Measurements from ENCODE around the gene CRHR2.

The CRHR2 gene

DNA sequence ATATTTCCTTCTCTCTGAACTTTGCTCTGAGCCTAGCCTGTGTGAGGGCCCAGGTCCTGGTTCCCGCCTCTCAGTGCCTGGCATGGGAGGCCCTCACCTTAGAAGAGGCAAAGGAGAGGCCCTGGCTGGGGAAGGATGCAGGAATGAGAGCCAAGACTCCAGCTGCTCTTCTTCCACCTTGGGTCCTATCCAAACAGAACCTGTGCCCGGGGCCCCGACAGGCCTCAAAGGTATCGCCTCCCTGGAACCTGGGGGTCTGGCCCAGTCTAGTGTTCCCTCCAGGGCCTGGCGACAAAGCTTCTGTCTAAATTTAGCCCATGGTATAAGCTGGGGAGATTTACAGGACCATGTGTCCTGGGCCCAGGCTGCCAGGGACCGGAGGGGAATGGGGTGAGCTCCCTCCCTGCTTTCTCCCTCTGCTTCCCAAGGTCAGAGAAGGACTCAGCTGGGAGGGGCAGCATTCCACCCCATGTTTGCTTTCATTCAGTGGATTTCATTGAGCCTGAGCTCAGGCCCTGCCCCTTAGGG lies 12.0 kb upstream of the CRHR2 start:
- H3K4me3 ChIP-seq (replicated peaks; ENCODE audit: low read depth, low read length), result no peak overlapping the region
- H3K27me3 ChIP-seq (replicated peaks; ENCODE audit: control insufficient read depth, insufficient read depth, low read length), result no peaks in the 10 kb centered on the region; the same call in none of the 2 replicates
- TF ChIP-seq, protein P1, sequence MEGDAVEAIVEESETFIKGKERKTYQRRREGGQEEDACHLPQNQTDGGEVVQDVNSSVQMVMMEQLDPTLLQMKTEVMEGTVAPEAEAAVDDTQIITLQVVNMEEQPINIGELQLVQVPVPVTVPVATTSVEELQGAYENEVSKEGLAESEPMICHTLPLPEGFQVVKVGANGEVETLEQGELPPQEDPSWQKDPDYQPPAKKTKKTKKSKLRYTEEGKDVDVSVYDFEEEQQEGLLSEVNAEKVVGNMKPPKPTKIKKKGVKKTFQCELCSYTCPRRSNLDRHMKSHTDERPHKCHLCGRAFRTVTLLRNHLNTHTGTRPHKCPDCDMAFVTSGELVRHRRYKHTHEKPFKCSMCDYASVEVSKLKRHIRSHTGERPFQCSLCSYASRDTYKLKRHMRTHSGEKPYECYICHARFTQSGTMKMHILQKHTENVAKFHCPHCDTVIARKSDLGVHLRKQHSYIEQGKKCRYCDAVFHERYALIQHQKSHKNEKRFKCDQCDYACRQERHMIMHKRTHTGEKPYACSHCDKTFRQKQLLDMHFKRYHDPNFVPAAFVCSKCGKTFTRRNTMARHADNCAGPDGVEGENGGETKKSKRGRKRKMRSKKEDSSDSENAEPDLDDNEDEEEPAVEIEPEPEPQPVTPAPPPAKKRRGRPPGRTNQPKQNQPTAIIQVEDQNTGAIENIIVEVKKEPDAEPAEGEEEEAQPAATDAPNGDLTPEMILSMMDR (IDR thresholded peaks at IDR 0.05; ENCODE audit: insufficient read depth, low read length, poor library complexity, severe bottlenecking), result no peak
- H3K36me3 ChIP-seq (ENCODE audit: control insufficient read depth, insufficient read depth, low read length), result no peaks in the 10 kb centered on the region
- no peak for DNase-seq (ENCODE audit: extremely low read depth, insufficient read length)

DNA sequence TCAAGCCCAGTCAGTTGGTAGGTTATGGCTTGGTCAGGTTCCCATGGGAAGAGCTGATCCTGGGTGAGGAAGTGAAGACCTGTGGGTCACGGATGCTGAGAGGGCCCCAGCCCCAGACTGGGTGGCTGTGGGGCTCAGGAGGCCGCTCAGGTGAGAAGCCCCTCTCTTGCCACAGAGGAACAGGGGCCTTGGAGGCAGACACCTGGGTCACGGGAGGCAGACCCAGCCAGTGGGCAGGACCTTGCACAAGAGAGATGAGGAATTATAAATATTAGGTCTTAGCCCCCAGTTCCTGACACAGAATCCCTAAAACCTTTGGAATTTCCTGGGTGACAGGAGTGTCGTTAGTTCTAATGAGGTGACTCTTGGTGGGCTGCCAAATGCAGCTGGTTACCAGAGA lies 10.6 kb upstream of the CRHR2 start:
- Histone ChIP-seq H3K36me3 (ENCODE audit: control insufficient read depth, insufficient read depth, low read length) (no peaks in the 10 kb centered on the region), H3K4me3 (replicated peaks; ENCODE audit: low read depth, low read length) (no peak overlapping the region), H3K27me3 (replicated peaks; ENCODE audit: control insufficient read depth, insufficient read depth, low read length) (no peaks in the 10 kb centered on the region; the same call in none of the 2 replicates)
- TF ChIP-seq, protein P1 (IDR thresholded peaks at IDR 0.05; ENCODE audit: insufficient read depth, low read length, poor library complexity, severe bottlenecking), result no peak
- DNase-seq (ENCODE audit: extremely low read depth, insufficient read length), result no peak

DNA sequence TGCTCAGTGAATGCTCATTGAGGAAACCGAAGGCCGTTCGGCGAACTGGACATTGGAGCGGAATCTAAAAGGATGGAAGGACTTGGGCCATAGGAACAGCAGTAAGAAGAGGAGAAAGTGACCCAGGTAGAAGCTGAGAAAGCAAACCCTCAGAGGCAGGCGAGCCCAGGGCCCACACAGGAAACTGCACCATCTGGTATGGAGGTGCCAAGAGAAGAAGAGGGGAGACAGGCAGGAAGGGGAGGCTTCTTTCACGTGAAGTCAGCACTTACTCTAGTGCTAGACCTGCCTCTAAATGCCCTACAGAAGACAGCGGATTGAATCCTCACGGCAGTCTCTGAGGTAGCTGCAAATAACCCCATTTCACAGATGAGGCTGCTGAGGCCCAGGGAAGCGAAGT lies 10.2 kb upstream of the CRHR2 start:
- Histone ChIP-seq H3K27me3 (replicated peaks; ENCODE audit: control insufficient read depth, insufficient read depth, low read length) (no peaks in the 10 kb centered on the region; the same call in none of the 2 replicates), H3K4me3 (replicated peaks; ENCODE audit: low read depth, low read length) (no peak overlapping the region), H3K36me3 (ENCODE audit: control insufficient read depth, insufficient read depth, low read length) (no peaks in the 10 kb centered on the region)
- TF ChIP-seq, protein P1 (IDR thresholded peaks at IDR 0.05; ENCODE audit: insufficient read depth, low read length, poor library complexity, severe bottlenecking), result no peak
- no peak for DNase-seq (ENCODE audit: extremely low read depth, insufficient read length)

DNA sequence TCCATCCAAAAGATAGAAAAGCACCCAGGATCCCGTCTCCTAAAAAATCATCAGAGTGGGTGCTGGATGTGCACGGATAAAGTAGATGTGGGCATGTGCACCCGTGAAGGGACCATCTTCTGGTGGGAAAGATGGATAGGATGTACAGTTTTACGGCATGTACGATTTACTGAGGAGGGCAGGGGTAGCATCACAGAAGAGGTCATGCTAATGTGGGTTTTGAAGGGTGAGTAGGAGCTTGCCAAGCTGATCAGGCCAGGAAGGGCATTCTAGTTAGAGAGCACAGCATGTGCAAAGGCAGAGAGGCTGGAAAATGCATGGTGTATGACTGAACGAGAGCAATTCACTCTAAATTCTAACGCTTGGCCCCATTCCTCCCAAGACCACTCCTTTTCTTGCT lies 7.8 kb upstream of the CRHR2 start:
- TF ChIP-seq, protein P1 (IDR thresholded peaks at IDR 0.05; ENCODE audit: insufficient read depth, low read length, poor library complexity, severe bottlenecking), result no peak
- DNase-seq (ENCODE audit: extremely low read depth, insufficient read length), result no peak
- no peaks in the 10 kb centered on the region for H3K36me3 ChIP-seq (ENCODE audit: control insufficient read depth, insufficient read depth, low read length)
- no peaks in the 10 kb centered on the region; the same call in none of the 2 replicates for H3K27me3 ChIP-seq (replicated peaks; ENCODE audit: control insufficient read depth, insufficient read depth, low read length)
- H3K4me3 ChIP-seq (replicated peaks; ENCODE audit: low read depth, low read length), result no peak overlapping the region

DNA sequence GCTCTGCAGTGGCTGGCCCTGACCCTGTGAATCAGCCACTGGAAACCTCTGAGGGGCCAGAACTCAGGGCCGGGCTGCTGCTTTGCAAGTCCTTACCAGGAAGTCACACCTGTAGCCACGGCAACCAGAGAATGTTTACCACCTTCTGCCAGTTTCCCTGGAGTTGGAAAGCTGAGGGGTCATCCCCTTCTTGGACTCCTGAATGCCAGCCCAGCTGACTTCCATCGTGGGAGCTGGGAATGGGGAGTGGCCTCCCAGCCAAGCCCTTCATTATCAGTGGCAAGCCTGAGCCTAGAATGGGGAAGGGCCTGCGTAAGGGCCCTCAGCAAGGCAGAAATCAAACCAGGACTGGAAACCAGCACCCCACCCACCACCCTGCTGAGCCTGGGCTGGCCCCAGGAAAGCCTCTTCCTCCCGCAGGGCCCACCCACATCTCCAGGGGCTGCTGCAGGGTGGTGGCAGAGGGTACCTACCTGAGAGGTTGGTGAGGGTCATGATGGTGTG lies 6.5 kb upstream of the CRHR2 start:
- Histone ChIP-seq H3K36me3 (ENCODE audit: control insufficient read depth, insufficient read depth, low read length) (no peaks in the 10 kb centered on the region), H3K27me3 (replicated peaks; ENCODE audit: control insufficient read depth, insufficient read depth, low read length) (no peaks in the 10 kb centered on the region; the same call in none of the 2 replicates), H3K4me3 (replicated peaks; ENCODE audit: low read depth, low read length) (no peak overlapping the region)
- TF ChIP-seq, protein P1 (IDR thresholded peaks at IDR 0.05; ENCODE audit: insufficient read depth, low read length, poor library complexity, severe bottlenecking), result no peak
- no peak for DNase-seq (ENCODE audit: extremely low read depth, insufficient read length)

DNA sequence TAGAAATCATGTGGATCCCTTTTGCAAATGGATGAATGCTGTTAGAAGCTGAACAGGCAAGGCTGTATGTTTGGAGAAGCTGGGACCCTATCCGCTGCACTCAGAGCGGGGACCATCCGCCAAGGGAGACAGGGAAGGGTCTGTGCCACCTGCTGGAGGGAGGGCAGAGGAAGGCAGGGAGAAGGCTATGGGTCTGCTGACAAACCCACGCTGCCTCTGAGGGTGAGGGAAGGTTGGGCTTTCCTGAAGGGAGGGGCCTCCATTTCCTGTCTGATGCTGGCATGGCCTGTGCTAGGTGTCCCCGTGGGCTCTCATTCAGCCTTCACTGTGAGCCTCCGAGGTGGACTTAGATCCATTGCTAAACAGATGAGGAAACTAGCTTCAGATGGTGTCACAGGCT lies 5.3 kb upstream of the CRHR2 start:
- no peak for DNase-seq (ENCODE audit: extremely low read depth, insufficient read length)
- no peak overlapping the region for H3K4me3 ChIP-seq (replicated peaks; ENCODE audit: low read depth, low read length)
- TF ChIP-seq, protein P1 (IDR thresholded peaks at IDR 0.05; ENCODE audit: insufficient read depth, low read length, poor library complexity, severe bottlenecking), result no peak
- H3K36me3 ChIP-seq (ENCODE audit: control insufficient read depth, insufficient read depth, low read length), result no peaks in the 10 kb centered on the region
- H3K27me3 ChIP-seq (replicated peaks; ENCODE audit: control insufficient read depth, insufficient read depth, low read length), result peaks cover 2% of the 10 kb centered on the region
